Midbrain (tissue), 1 donor: ENCODE measurements around the gene MUC2.

Experiments used
- DNase-seq: peaks from one replicate; lab custom pipeline; 2025; lab: John Stamatoyannopoulos, UW

The MUC2 gene

DNA sequence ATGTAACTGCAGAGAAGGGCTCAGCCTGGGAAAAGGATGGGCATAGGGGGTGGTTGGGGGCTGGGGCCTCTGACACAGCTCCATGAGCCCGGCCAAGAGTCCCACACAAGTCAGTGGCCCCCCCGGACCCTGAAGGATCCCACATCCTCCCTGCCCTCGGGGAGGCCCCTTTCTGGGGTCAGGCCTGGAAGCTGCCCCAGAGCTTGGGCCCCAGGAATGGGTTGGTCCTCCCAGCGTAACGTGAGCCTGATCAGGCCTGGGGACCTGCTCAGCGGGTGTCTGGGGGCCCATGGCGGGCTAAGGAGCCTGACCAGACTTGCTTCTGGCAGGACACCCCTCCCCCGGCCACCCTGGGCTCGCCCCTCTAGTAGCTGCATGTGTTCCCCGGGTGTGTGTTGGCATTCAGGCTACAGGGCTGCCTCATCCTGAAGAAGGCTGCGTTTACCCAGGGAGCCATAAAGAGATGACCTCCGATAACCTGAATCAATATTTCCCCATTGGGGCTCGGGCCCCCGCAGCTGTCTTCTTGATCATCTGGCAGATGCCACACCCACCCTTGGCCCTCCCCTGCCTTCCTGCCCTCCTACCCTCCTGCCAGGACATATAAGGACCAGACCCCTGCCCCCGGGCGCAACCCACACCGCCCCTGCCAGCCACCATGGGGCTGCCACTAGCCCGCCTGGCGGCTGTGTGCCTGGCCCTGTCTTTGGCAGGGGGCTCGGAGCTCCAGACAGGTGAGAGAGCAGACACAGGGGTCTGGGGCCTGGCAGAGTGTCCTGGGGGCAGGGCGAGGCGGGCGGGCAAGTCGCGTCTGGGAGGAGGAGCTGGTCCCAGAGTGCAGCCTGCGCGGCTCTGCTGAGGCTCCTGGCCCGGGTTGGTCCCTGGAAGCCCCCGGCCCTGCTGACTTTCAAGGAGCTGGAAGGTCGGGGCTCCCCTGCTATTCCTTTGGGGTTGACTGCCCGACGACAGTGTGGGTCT lies at the start of gene MUC2:
TSS of gene MUC2 (plus strand) at position 631 of the 978 bp plus-strand sequence.
- DNase-seq: no peak

GRCh38 chr11:1025410-1026162 lies 49.1 kb upstream of the MUC2 start:
- DNase-seq: no peak

GRCh38 chr11:1026163-1026450 lies 48.6 kb upstream of the MUC2 start:
- DNase-seq: no peak

- no peak for DNase-seq
Observed at GRCh38 chr11:1026641-1027482, 47.8 kb upstream of the MUC2 start.

DNA sequence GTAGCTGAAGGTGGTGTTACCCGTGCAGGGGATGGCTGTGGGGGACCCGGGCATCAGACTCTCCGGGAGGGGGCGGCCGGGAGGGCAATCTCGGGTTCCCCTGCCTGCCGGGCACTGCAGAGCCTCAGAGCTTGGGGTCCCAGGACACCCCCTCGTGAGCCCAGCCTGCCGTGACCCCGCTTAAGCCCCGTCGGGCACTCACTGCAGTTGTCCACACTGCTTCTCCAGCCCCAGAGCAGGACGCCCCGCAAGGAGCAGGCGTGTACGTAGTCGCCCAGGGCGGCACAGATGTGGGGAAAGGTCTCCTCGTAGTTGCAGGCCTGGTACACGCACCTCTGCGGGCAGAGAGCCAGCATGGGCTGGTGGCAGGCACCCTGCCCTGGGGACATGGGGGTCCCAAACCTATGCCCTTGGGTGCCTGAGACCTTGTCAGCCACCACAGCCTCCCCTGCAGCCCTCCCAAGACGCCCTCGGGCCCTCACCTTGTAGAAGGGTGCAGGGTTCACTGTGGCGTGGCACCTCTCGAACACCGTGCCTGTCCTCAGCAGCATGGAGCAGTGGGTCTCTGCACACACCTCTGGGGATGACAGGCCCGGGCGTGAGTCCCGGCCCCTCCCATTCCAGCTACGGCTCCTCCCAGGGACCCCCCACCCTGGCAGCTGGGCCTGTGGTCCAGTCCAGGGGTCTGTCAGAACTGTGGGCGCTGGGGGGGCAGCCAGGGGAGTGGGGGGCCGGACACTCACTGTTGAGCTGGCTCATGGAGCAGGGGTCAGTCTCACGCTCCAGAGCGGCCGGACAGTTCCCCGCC lies 47.0 kb upstream of the MUC2 start:
- no peak for DNase-seq

DNA sequence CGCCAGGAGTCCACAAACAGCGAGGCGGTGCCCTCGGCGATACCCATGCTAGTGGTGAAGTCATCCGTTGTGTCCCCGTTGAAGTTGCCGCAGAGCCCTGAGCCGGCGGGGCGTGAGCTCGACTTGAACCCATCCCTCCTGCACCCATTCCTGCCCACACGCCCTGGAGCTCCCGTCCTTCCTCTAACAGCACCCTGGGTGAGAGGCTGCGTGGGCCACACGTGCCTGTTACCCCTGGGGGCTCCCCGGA lies 46.5 kb upstream of the MUC2 start:
- DNase-seq: no peak

DNA sequence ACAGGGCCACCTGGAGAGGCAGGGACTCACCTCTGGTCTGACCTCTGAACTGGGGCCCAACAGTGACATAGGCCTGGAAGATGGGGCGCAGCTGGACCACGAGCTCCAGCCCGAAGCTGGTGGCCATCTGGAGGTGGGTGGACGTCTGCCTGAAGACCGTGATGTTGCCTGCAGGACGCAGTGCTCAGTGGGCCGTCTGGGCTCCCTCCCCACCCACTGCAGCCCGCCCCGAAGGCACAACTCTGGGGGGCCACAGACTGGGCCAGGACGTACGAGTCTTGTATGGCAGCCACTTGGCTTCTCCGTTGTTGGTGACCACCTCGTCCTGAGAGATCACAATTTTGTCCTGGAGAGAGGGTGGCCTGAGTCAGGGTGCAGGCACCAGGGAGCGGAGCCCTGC lies 46.1 kb upstream of the MUC2 start:
- no peak for DNase-seq

DNA sequence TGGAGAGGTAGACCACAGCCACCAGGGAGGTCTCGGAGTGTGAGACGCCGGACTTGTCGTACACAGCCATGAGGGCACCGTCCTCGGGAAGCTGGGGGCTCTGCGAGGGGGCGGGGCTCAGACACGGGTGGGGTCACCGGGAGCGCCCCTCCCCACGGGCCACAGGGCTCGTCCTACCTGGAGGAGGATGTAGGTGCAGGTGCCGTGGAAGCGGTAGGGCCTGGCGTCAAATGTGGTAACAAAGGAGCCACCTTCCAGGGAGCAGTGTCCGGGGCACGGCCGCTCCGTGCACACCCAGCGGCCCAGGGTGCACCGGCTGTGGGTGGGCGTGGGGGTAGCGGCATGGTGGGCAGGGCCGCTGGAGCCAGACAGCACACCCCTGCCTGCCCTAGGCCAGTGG lies 45.6 kb upstream of the MUC2 start:
- DNase-seq: no peak

DNA sequence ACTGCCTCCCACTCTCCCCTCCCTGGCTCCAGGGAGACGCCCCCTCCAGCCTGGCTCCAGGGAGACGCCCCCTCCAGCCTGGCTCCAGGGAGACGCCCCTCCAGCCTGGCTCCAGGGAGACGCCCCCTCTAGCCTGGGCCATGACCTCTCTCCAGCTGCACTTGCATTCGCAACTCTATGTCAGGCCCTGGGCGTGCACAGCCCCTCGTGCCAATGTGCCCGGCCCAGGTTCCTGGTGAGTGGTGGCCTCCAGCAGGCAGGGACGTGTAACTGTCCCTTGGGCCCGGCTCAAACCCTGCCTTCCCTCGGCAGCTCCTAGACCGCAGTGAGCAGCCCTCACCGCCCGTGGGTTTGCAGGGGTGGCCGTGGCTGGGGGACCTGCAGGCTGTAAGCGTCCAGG lies 45.0 kb upstream of the MUC2 start:
- no peak for DNase-seq

DNA sequence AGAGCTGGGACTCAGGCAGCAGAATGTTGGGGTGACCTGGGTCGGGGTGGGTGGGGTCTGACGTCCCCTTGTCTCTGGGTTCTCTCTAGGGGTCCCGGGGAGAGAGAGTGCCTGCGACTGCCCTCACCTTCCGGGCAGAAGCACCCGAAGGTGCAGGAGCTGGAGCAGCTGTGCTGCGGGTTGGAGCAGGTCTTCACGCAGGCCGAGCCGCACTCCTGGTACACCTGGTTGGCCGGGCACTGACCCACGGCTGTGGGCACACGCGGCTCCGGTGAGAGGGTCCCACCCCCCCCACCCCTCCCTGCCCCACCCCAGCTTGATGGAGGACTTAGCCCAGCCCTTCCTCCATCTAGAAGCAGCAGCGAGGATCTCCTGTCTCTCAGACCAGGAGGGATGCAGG lies 44.6 kb upstream of the MUC2 start:
- DNase-seq: no peak

GRCh38 chr11:1030556-1030955 lies 44.1 kb upstream of the MUC2 start:
- DNase-seq: no peak

GRCh38 chr11:1031121-1031899 lies 43.4 kb upstream of the MUC2 start:
- DNase-seq: no peak

DNA sequence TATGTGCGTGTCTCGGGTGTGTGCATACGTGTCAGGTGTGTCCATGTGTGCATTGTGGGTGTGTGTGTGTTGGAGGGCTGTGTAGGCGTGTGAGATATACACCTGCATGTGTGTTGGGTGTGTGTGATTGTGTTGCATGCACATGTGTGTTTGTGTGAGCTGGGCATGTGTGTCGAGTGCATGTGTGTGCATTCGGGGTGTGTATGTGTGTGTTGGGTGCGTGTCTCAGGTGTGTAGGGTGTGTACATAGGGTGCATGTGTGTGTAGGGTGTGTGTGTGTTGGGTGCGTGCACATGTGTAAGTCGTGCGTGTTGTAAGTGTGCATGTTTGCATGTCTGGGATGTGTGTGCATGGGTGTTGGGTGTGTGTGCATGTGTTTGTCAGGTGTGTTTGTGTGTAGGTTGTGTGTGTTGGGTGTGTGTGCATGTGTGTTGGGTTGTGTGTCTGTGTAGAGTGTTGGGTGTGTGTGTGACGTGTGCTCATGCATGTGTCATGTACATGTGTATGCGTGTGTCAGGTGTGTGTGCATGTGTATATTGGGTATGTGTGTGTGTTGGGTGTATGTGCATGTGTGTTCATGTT lies 42.3 kb upstream of the MUC2 start:
- no peak for DNase-seq

- DNase-seq: no peak
Observed at GRCh38 chr11:1033016-1033798, 41.5 kb upstream of the MUC2 start.

- DNase-seq: no peak
Observed at GRCh38 chr11:1034001-1034400, 40.7 kb upstream of the MUC2 start.

GRCh38 chr11:1034456-1035295 lies 40.0 kb upstream of the MUC2 start:
- DNase-seq: no peak

GRCh38 chr11:1035577-1036283 lies 38.9 kb upstream of the MUC2 start:
- DNase-seq: no peak

DNA sequence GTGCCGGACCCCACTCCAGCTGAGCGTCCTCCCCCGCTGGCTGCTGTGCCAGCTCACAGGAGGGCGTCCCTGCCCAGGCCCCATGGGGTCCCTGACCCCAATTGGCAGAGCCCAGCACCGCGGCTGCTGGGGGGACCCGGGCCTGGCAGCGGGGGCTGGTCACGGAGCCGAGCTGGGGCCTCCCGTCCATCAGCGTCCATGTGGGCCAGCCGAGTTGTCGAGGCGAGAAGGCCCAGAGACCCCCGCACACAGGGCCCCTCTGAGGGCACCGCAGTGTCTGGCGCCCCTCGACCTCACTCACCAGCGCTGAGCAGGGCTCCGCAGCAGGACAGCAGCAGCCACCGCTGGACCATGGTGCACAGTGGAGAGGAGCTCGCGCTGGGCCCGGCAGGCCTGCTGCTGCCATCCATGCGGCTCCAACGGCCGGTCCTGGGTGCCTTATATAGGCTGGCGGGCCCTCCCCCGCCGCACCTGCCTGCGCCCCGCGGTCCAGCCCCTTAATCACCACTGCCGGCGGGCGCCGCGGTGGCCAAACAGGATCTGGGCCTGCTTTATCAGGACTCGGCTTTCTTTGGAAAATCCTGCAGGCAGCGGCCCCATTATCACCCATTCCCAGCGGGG lies 38.3 kb upstream of the MUC2 start, which contains the start of gene MUC6:
TSS of gene MUC6 (minus strand) at position 416 of the 621 bp plus-strand sequence. CDS start at position 353, 63 bp downstream.
- DNase-seq: no peak
